Measurements from ENCODE around the gene CAPN8. TPM values are rescaled to one million over a fixed set of nuclear protein-coding genes. Genes with fewer than 3 reads are reported as not detected.
A peak's percentile ranks its signal among the peaks of the same experiment; 100 is the strongest.

Gene CAPN8
- total RNA-seq, 1 donor from 2014 or later, result 70.6 TPM

DNA sequence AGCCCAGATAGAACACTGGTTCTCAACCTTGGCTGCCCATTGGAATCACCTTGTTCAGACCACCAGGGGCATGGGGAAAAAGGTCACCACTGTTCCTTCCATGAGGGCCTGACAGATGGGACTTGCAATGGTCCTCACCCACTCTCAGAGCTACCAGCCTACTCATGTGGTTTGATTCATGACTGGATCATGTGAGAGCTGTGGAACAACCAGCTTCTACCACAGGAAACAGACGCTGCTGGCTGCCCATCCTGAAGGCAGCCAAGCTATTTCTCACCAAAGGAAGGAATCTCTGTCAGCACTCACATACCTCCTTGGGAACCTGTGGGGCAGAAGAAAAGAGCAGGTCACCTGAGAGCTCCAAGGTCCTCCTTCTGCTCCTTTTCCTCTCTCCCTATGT is 53.6 kb downstream of the CAPN8 start:
- DNase-seq (no peak), ATAC-seq (no peak)
- TF ChIP-seq, protein P1, sequence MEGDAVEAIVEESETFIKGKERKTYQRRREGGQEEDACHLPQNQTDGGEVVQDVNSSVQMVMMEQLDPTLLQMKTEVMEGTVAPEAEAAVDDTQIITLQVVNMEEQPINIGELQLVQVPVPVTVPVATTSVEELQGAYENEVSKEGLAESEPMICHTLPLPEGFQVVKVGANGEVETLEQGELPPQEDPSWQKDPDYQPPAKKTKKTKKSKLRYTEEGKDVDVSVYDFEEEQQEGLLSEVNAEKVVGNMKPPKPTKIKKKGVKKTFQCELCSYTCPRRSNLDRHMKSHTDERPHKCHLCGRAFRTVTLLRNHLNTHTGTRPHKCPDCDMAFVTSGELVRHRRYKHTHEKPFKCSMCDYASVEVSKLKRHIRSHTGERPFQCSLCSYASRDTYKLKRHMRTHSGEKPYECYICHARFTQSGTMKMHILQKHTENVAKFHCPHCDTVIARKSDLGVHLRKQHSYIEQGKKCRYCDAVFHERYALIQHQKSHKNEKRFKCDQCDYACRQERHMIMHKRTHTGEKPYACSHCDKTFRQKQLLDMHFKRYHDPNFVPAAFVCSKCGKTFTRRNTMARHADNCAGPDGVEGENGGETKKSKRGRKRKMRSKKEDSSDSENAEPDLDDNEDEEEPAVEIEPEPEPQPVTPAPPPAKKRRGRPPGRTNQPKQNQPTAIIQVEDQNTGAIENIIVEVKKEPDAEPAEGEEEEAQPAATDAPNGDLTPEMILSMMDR (IDR thresholded peaks at IDR 0.05), result no peak
- intact Hi-C loops (cut with DNase I), result no loop called here
- Histone ChIP-seq H3K9me3 (no peaks in the 10 kb centered on the region), H3K27me3 (ENCODE audit: low read depth) (no peaks in the 10 kb centered on the region), H3K36me3 (no peaks in the 10 kb centered on the region), H3K4me1 (no peaks in the 10 kb centered on the region), H3K4me3 (no peak overlapping the region), H3K27ac (no peak overlapping the region)

DNA sequence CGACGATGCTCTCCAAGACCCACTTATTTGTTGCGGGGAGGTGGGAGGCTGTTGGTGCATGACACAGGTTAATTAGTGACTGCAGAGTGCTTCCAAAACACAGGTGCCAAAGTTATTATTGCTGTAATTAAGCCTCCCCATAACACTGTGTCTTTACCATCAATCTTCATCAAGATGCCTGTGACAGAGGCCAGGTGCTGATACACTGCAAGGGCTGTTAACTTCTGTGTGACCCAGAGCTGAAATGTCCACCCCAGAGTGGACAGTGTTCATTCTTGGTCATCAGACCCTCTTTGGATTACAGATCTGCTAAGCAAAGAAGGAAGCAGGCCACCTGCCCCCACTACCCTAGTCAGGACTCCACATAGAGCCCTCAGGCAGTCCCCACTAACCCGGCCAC is 55.5 kb downstream of the CAPN8 start:
- H3K27me3 ChIP-seq (ENCODE audit: low read depth), result no peaks in the 10 kb centered on the region
- no peak for ATAC-seq

GRCh38 chr1:223609066-223609465 is 56.4 kb downstream of the CAPN8 start:
- no peaks in the 10 kb centered on the region for H3K27me3 ChIP-seq (ENCODE audit: low read depth)
- intact Hi-C loops (cut with DNase I), result no loop called here

More for the DNA sequence above, 55.5 kb downstream of the CAPN8 start:
- no peaks in the 10 kb centered on the region for H3K36me3 ChIP-seq
- no peak for DNase-seq
- no peak overlapping the region for H3K4me3 ChIP-seq
- TF ChIP-seq, protein P1 (IDR thresholded peaks at IDR 0.05), result no peak
- no peaks in the 10 kb centered on the region for H3K4me1 ChIP-seq
- intact Hi-C loops (cut with DNase I), result no loop called here
- H3K9me3 ChIP-seq, result no peaks in the 10 kb centered on the region
- H3K27ac ChIP-seq, result no peak overlapping the region

GRCh38 chr1:223558512-223558911 is 107.0 kb downstream of the CAPN8 start:
- Histone ChIP-seq H3K4me1 (no peaks in the 10 kb centered on the region), H3K27me3 (ENCODE audit: low read depth) (no peaks in the 10 kb centered on the region), H3K9me3 (no peaks in the 10 kb centered on the region), H3K27ac (no peak overlapping the region), H3K36me3 (no peaks in the 10 kb centered on the region), H3K4me3 (no peak overlapping the region)
- TF ChIP-seq, protein P1 (IDR thresholded peaks at IDR 0.05), result no peak
- ATAC-seq (no peak), DNase-seq (no peak)
- intact Hi-C loops (cut with DNase I), result no loop called here

More at GRCh38 chr1:223609066-223609465, 56.4 kb downstream of the CAPN8 start:
- TF ChIP-seq, protein P1 (IDR thresholded peaks at IDR 0.05), result no peak
- no peak overlapping the region for H3K27ac ChIP-seq
- DNase-seq, result no peak
- H3K36me3 ChIP-seq, result no peaks in the 10 kb centered on the region
- no peak for ATAC-seq
- no peak overlapping the region for H3K4me3 ChIP-seq
- H3K4me1 ChIP-seq, result no peaks in the 10 kb centered on the region
- no peaks in the 10 kb centered on the region for H3K9me3 ChIP-seq

DNA sequence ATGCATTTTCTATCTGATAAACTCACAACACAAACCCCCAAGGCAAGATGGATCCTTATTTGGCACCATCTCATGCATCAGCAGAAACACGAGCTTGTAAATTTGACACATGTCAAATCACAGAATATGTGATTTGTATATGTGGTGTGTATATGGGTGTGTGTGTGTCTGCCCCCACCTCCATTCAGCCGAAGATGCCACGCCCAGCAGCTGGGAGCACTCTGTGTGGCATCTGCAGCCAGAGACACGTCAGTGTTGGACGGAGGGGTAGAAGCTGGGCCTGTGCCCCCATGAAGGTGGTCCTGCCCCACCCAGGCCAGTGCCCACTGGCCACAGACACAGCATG is 108.4 kb downstream of the CAPN8 start:
- ATAC-seq (peak; percentile 14 to 15), DNase-seq (no peak)

More for the DNA sequence above, 108.4 kb downstream of the CAPN8 start:
- H3K4me3 ChIP-seq, result no peak overlapping the region
- H3K36me3 ChIP-seq, result no peaks in the 10 kb centered on the region
- no peak overlapping the region for H3K27ac ChIP-seq
- TF ChIP-seq, protein P1 (IDR thresholded peaks at IDR 0.05), result no peak
- no peaks in the 10 kb centered on the region for H3K4me1 ChIP-seq
- H3K27me3 ChIP-seq (ENCODE audit: low read depth), result no peaks in the 10 kb centered on the region
- intact Hi-C loops (cut with DNase I), result no loop called here
- no peaks in the 10 kb centered on the region for H3K9me3 ChIP-seq
